Embryonic facial prominence (tissue), 1 donor: Measurements from ENCODE around the gene FOXF1.

Source experiments
- DNase-seq: peaks from one replicate; pipeline ENCODE4 v3.0.0-alpha.2; 2016; ENCODE audit errors: extremely low spot score

The FOXF1 gene

GRCh38 chr16:86492961-86493629 is 17.2 kb upstream of the FOXF1 start:
- DNase-seq: no peak

- no peak for DNase-seq
These were observed 16.2 kb upstream of the FOXF1 start for GRCh38 chr16:86494039-86494564.

GRCh38 chr16:86494565-86495356 is 15.6 kb upstream of the FOXF1 start:
- no peak for DNase-seq

- no peak for DNase-seq
These were observed 15.0 kb upstream of the FOXF1 start for GRCh38 chr16:86495357-86495701.

- no peak for DNase-seq
These were observed 14.5 kb upstream of the FOXF1 start for GRCh38 chr16:86495756-86496261.

GRCh38 chr16:86496262-86496928 is 13.9 kb upstream of the FOXF1 start:
- no peak for DNase-seq

GRCh38 chr16:86496929-86497461 is 13.3 kb upstream of the FOXF1 start:
- DNase-seq: no peak

- no peak for DNase-seq
These were observed 12.7 kb upstream of the FOXF1 start for GRCh38 chr16:86497551-86498021.

- no peak for DNase-seq
These were observed 12.1 kb upstream of the FOXF1 start for GRCh38 chr16:86498155-86498670.

- no peak for DNase-seq
These were observed 11.5 kb upstream of the FOXF1 start for GRCh38 chr16:86498671-86499439.

GRCh38 chr16:86499440-86499786 is 10.9 kb upstream of the FOXF1 start:
- no peak for DNase-seq

GRCh38 chr16:86499889-86500707 is 10.2 kb upstream of the FOXF1 start:
- DNase-seq: no peak

- DNase-seq: no peak
These were observed 9.4 kb upstream of the FOXF1 start for GRCh38 chr16:86500708-86501510.

- no peak for DNase-seq
These were observed 8.1 kb upstream of the FOXF1 start for GRCh38 chr16:86501989-86502855.

- DNase-seq: no peak
These were observed 7.2 kb upstream of the FOXF1 start for GRCh38 chr16:86502856-86503748.

GRCh38 chr16:86503830-86504229 is 6.5 kb upstream of the FOXF1 start:
- DNase-seq: no peak
